KOPT-K1 (cell line): ENCODE results near the gene DYSF.

Experiments
- H3K27ac ChIP-seq: fragments of 200-600 bp; sonication (generic); 2 replicates; pipeline ENCODE4 v1.5.1; 2016; ENCODE audit warnings: antibody characterized with exemption, mild to moderate bottlenecking, low read depth, low read length; ENCODE audit not compliant: poor library complexity, severe bottlenecking
- H3K36me3 ChIP-seq: fragments of 200-600 bp; sonication (generic); 2 replicates; pipeline ENCODE4 v1.5.1; 2017; ENCODE audit warnings: antibody characterized with exemption, mild to moderate bottlenecking, low read length, moderate library complexity; ENCODE audit not compliant: insufficient read depth
- H3K9me3 ChIP-seq: fragments of 200-600 bp; sonication (generic); 2 replicates; pipeline ENCODE4 v1.5.1; 2017; ENCODE audit warnings: antibody characterized with exemption, low read length, mild to moderate bottlenecking; ENCODE audit not compliant: insufficient read depth, poor library complexity, severe bottlenecking

The DYSF gene

DNA sequence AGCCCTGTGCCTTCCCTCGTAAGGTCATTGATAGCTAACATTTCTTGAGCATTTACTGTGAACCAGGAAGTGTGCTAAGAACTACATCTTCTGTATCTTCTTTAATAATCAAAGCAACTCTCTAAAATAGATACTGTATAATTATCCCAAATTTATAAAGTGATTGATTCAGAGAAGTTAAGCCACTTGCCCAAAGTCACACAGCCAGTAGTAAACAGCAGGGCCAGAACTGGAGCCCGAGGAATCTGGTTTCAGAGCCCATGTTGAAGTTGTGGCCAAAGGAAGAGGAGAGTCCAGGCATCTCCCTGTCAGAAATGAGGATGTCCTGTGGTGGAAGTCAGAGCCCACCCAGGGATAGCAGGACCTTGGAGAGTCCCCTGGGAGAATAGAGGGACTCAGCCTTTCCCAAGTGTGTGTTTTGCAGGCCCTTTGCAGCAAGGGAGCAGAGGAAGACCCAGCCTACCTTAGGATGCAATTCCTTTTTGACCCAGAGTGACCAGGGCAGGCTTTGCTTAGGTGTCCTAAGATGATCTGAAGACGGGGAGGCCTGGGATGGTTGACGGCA, 134.2 kb downstream of the DYSF start:
- Histone ChIP-seq H3K36me3 (no peaks in the 10 kb centered on the region), H3K27ac (no peak overlapping the region)

DNA sequence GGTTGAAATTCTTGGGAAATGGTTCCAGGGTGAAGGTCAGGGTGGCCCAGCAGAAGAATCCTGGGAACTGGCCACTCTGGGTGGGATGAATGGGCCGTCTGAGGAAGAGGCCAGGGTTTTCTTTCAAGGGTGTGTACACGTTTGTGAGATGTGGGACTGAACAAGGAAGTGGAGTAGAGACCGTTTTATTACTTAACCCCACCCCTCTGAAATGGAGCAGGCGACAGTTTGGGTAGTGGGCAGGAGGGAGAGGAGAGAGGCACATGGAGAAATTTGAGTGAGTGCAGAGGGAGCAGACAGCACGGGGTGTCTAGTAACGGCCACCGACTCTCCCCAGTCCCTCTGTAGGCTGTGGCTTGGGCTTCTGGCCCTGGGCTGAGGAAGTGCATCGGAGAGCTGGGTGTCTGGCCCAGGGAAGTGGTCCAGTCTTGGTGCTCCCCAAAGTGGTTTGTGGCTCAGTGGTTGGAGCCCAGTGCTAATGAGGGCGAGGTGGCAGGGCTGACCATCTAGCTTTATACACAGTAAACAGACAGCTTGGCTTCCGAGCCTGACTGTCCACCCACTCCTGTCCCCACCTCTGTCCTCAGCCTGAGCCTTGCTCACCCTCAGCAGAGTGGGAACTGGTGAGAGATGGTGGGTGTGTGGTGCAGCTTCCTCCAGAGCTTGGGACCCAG, 135.3 kb downstream of the DYSF start:
- Histone ChIP-seq H3K36me3 (no peaks in the 10 kb centered on the region), H3K27ac (no peak overlapping the region)

More for the DNA sequence above, 134.2 kb downstream of the DYSF start:
- H3K9me3 ChIP-seq: no peaks in the 10 kb centered on the region

DNA sequence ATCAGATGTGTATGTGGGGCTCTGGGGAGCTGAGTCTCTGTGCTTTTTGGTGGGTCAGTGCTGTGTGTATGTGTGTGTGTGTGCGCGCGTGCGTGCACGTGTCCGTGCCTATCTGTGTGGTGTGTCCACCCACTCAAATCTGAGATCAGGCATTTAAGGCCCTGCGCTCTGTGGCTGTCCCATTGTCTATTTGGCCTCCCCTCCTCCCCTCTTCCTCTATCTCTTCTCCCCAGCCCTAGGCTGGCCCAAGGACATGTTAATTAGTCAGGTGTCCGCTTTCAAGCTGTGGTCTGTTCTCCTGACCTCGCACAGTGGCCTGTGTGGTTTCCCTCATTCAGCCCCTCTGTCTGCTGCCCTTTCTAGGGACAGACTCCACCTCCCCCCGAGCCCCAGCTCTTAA, 136.4 kb downstream of the DYSF start:
- H3K27ac ChIP-seq: no peak overlapping the region
- no peaks in the 10 kb centered on the region for H3K36me3 ChIP-seq
- H3K9me3 ChIP-seq: no peaks in the 10 kb centered on the region

More for the DNA sequence above, 135.3 kb downstream of the DYSF start:
- no peaks in the 10 kb centered on the region for H3K9me3 ChIP-seq

DNA sequence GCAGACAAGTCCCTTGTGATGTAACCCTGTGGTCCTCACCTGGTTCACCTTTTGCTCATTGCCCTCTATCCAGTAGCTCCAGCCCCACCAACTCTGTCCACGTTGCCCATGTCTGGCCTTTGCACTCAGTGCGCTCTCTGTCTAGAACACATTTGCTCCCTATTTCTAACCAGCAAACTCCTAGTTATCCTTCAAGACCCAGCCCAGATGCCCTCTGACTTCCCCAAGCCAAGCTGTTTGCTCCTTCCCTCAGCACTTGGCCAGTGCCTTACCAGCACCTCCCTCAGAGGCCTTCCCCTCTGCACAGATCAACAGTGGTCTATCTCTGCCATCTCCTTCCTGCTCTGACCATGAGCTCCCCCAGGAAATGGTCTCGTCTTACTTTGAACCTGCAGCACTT, 137.7 kb downstream of the DYSF start:
- H3K27ac ChIP-seq: no peak overlapping the region
- H3K9me3 ChIP-seq: no peaks in the 10 kb centered on the region
- no peaks in the 10 kb centered on the region for H3K36me3 ChIP-seq

DNA sequence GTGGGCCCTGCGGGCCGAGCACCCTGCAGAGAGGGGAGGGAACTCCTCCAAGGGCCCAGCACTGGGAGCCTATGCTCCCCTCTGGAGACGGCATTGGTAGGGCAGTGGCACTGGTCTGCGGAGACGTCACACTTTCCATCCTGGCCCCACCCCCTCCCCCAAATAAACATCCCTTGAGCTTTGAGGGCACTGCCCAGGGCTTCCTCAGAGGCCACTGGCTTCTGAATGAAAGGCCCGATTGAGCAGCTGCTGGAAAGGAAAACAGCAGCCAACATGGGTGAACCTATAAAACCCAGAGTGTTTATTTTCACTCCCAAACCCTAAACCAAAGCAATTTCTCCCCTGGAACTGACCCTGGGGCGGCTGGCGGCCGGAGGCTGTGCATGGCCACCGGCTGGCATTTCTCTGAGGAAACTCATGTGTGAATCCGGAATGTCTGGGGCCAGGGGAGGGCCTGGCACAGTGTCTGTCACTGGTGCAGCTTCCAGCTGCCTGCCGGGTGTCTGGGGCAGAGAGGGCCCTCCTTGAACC, 138.9 kb downstream of the DYSF start:
- Histone ChIP-seq H3K27ac (no peak overlapping the region), H3K36me3 (no peaks in the 10 kb centered on the region), H3K9me3 (no peaks in the 10 kb centered on the region)

DNA sequence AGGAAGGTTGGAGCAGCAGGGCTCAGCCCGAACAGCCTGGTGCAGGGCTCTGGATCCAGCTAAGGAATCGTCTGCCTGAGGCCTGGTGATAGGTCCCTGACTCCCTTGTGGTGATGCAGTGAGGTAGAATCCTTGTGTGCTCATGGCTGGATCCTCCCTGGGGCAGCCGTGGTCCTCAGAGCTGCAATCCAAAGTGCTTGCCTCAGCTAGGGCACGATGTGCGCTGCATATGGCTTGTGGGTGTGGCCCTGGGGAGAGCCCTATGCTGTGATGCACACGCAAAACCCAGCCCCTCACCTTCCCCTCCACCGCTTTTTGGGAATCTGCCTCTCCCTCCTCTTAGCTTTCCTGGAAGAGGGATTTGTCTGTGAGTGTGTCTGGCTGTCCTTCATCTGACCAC, 142.2 kb downstream of the DYSF start:
- Histone ChIP-seq H3K27ac (no peak overlapping the region), H3K36me3 (no peaks in the 10 kb centered on the region), H3K9me3 (no peaks in the 10 kb centered on the region)

DNA sequence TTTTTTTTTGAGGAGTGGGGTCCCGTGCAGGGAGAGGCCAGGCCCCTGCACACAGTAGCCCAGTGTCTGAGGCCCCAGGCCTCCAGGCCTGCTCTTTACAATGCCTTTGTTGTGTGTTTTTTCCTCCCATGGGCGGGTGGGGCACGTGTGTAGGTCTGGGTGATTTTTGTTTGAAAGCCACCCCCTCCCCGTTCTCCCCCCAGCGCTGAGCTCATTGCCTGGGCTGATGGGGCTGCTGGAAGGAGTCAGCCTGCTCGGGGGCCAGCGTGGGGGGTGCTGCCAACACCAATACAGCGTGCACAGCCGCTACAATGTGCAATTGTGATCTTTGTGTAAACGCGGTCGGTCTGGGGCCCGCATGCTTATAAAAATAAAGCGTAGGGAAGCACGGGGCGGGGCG, 142.7 kb downstream of the DYSF start:
- Histone ChIP-seq H3K27ac (no peak overlapping the region), H3K9me3 (no peaks in the 10 kb centered on the region)

DNA sequence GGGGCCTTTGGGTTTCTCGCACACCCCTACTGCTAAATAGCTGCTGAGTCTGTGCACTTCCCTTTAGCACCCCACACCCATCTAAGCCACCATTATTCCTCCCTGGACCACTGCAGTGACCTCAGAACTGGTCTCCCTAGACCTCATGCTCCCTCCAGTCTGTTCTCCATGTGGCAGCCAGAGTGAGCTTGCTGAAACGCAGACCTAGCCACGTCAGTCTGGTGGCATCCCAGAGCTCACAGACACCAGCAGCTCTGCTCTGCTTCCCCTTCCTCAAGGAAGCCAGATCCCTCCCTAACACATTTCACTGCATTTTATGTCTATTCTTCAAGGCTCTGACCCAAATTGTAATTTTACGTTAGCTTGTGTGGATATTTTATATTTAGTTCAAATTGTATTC, 144.4 kb downstream of the DYSF start:
- H3K36me3 ChIP-seq: no peaks in the 10 kb centered on the region

More for the DNA sequence above, 142.7 kb downstream of the DYSF start:
- H3K36me3 ChIP-seq: no peaks in the 10 kb centered on the region

DNA sequence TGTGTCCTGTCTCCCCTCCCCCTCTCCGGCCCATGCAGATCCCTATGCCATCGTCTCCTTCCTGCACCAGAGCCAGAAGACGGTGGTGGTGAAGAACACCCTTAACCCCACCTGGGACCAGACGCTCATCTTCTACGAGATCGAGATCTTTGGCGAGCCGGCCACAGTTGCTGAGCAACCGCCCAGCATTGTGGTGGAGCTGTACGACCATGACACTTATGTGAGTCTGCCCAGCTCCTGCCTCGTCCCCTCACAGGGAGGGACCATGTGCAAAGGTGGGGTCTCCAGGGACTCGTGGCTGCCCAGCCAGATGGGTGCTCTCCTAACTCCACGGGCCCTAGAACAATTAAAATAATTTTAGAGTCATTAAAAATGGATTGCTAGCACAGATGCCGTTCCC, 145.2 kb downstream of the DYSF start:
- H3K27ac ChIP-seq: no peak overlapping the region
- no peaks in the 10 kb centered on the region for H3K36me3 ChIP-seq
- H3K9me3 ChIP-seq: no peaks in the 10 kb centered on the region

More for the DNA sequence above, 144.4 kb downstream of the DYSF start:
- H3K9me3 ChIP-seq: no peaks in the 10 kb centered on the region
- no peak overlapping the region for H3K27ac ChIP-seq

DNA sequence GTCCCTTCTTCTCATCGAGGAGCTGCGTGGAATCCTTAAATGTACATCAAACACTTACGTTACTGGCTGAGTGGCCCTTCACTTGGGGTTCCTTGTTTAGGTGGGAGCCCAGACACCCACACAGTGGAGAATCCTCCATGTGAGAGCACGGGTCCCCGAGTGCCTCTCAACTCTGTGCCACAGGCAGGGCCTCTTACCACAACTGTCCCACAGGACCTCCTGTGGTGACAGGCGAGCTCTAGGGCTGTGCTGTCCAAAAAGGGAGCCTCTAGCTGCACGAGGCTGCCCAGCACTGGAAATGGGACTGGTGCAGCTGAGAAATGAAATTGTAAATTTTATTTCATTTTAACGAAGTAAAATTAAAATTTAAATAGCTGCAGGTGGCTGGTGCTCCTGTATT, 145.7 kb downstream of the DYSF start:
- no peaks in the 10 kb centered on the region for H3K36me3 ChIP-seq
- H3K27ac ChIP-seq: no peak overlapping the region

DNA sequence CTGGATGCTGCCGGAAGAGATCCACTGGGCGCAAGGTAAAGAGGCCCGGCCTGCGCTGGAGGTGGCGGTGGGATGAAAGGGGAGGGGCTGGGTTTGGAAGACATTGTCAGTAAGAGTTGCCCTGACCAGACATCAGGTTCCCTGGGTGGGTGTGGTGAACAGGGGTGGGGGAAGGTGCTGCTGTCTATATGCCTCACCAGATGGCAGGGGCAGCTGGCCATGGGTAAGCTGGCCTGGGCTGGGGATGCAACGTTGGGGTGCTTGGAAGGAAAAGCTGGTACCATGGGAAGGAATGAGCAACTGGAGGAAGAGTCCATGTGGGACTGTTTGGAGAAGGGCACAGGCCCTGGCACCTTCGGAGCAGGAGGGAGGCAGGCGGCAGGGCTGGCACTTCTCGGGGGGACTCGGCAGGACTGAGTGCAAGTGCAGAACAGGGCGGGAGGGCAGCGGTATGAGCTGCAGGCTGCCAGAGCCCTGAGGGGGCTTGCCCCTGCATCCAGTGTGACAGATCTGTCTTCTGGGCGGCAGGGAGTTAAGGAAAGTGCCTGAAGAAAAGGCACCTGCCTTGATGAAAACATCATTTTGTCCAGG, 146.4 kb downstream of the DYSF start:
- Histone ChIP-seq H3K27ac (no peak overlapping the region), H3K9me3 (no peaks in the 10 kb centered on the region), H3K36me3 (no peaks in the 10 kb centered on the region)

More for the DNA sequence above, 145.7 kb downstream of the DYSF start:
- no peaks in the 10 kb centered on the region for H3K9me3 ChIP-seq

DNA sequence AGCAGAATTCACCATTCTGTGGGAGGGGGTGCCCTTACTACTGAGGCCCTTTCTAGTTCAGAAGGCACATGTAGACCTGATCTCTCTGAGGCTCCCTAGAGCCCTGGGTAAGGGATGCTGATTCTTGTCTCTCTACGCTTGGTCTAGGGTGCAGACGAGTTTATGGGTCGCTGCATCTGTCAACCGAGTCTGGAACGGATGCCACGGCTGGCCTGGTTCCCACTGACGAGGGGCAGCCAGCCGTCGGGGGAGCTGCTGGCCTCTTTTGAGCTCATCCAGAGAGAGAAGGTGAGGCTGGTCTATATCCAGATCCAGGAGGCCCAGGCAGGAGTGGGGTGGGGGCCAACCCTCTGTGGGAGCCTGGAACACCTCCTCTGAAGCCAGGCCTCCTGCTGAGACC, 147.2 kb downstream of the DYSF start:
- Histone ChIP-seq H3K27ac (no peak overlapping the region), H3K36me3 (no peaks in the 10 kb centered on the region), H3K9me3 (no peaks in the 10 kb centered on the region)

DNA sequence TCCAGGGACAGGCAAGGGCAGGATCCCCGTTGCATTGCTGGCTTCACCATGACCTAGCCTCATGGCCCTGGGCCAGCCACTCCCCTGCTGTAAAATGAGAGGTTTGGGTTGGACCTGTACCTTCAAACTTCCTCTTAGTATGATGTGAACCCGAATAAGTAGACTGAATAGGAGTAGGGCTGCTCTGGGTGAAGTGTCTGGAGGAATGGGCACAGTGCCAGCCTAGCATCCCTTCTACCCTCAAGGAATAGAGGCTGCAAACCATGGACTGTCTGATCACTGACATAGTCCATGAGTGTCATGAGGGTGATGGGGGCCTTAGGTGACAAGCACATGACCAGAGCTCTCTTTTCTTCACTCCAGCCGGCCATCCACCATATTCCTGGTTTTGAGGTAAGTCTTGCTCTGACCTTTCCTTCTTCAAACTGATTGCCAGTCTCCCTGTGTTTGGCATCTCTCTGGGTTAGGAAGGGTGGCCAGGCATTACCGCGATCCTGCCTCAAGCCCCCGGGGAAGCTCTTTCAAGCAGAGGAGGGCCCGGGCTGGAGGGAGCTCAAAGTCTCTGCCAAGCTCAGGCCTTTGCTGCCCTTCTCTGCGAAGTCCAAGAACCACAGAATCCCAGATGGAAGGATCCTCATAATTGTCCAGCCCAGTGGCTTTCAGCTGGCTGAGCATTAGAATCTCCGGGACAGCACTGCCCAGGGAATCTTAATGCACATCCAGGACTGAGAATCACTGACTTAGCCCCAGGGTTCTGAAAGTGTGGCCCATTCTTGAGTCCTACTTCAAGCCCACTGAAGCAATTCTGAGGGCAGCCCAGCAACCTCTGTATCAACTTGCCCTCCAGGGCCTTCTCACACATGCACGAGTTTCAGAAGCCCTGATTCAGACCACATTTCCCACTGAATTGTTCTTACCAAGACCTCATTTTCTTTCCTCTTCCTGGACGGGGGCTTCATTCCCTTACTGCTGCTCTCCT, 148.1 kb downstream of the DYSF start:
- Histone ChIP-seq H3K27ac (no peak overlapping the region), H3K36me3 (no peaks in the 10 kb centered on the region), H3K9me3 (no peaks in the 10 kb centered on the region)

DNA sequence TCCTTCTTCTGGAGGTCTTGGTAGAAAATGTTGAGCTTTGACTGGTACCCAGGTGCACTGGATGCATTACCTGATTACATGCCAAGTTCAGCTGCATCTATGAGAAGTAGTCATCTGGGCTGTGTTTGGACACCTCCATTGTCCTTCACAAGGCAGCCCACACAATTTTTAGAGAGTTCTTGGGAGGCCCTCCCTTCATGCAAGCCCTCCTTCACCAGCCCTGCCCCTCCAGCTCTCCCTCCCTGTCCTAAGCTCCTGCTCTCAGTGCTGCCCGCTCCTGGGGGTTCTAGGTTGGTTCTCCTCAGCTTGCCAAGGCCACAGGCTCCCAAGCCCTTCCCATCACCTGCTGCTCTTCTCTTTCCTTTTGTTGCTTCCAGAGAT, 148.7 kb downstream of the DYSF start:
- no peaks in the 10 kb centered on the region for H3K36me3 ChIP-seq
- H3K9me3 ChIP-seq: no peaks in the 10 kb centered on the region
- no peak overlapping the region for H3K27ac ChIP-seq

DNA sequence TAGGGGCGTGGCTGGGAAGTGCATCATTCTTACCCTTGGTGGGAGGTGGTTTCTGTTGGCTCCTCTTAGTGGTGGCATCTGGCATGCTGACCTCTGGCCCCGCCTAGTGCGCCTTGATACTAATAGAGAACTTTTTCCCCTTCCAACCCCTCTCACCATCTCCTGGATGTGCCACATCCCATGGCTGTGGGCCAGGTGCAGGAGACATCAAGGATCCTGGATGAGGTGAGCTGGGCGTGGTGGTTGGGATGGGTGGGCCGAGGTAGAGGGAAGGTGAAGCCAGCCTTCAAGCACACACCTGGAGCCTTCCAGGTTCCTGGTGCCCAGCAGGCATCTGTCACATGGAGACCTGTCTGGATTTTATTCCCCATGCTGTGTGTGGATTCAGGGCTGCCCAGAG, 149.2 kb downstream of the DYSF start:
- Histone ChIP-seq H3K27ac (no peak overlapping the region), H3K36me3 (no peaks in the 10 kb centered on the region), H3K9me3 (no peaks in the 10 kb centered on the region)
